CD4-positive, alpha-beta T cell treated with Interferon alpha-2 for 1 hour (primary cell): Measurements from ENCODE around the gene ACSBG1.

Source experiments
- DNase-seq, 2 donors: peaks; one replicate each; pipeline ENCODE4 v3.0.0-alpha.2; 2020 to 2022

The ACSBG1 gene

GRCh38 chr15:78234515-78235040, at the start of gene ACSBG1:
TSS of gene ACSBG1 (minus strand) at chr15:78234565. CDS start at chr15:78234501, 64 bp downstream.
- no peak for DNase-seq

GRCh38 chr15:78282324-78282723, 48.0 kb upstream of the ACSBG1 start:
- DNase-seq: no peak

- DNase-seq: no peak
Measured at GRCh38 chr15:78280319-78281072, 46.1 kb upstream of the ACSBG1 start.

- DNase-seq: no peak
Measured at GRCh38 chr15:78276064-78276943, 41.9 kb upstream of the ACSBG1 start.

GRCh38 chr15:78274994-78275393, 40.6 kb upstream of the ACSBG1 start:
- DNase-seq: no peak

- no peak for DNase-seq
Measured at GRCh38 chr15:78272776-78273175, 38.4 kb upstream of the ACSBG1 start.

GRCh38 chr15:78272316-78272715, 38.0 kb upstream of the ACSBG1 start:
- DNase-seq: no peak

GRCh38 chr15:78266806-78267205, 32.4 kb upstream of the ACSBG1 start:
- no peak for DNase-seq

GRCh38 chr15:78266229-78266628, 31.9 kb upstream of the ACSBG1 start:
- DNase-seq: no peak

GRCh38 chr15:78265752-78266224, 31.4 kb upstream of the ACSBG1 start:
- no peak for DNase-seq

- no peak for DNase-seq
Measured at GRCh38 chr15:78265137-78265460, 30.7 kb upstream of the ACSBG1 start.

- peak; percentile 76 to 77 for DNase-seq
Measured at GRCh38 chr15:78264304-78265136, 30.2 kb upstream of the ACSBG1 start, which contains the start of gene DNAJA4. TSS of gene DNAJA4 (plus strand) at chr15:78264562. CDS start at chr15:78264764, 202 bp downstream.

GRCh38 chr15:78263907-78264303, 29.5 kb upstream of the ACSBG1 start:
- no peak for DNase-seq

- no peak for DNase-seq
Measured at GRCh38 chr15:78263351-78263781, 29.0 kb upstream of the ACSBG1 start.

- DNase-seq: no peak
Measured at GRCh38 chr15:78261062-78261461, 26.7 kb upstream of the ACSBG1 start.

GRCh38 chr15:78260489-78260888, 26.1 kb upstream of the ACSBG1 start:
- DNase-seq: no peak

GRCh38 chr15:78259232-78259631, 24.9 kb upstream of the ACSBG1 start:
- no peak for DNase-seq

GRCh38 chr15:78257681-78258080, 23.3 kb upstream of the ACSBG1 start:
- no peak for DNase-seq

GRCh38 chr15:78256044-78256437, 21.7 kb upstream of the ACSBG1 start:
- DNase-seq: no peak

- DNase-seq: no peak
Measured at GRCh38 chr15:78255421-78256043, 21.2 kb upstream of the ACSBG1 start.

- no peak for DNase-seq
Measured at GRCh38 chr15:78251136-78251535, 16.8 kb upstream of the ACSBG1 start.

GRCh38 chr15:78249131-78249530, 14.8 kb upstream of the ACSBG1 start:
- no peak for DNase-seq
